ENCODE measurements around the gene PUS1.

Gene PUS1

GRCh38 chr12:131897875-131898274, 31.2 kb upstream of the PUS1 start:
- Histone ChIP-seq H3K4me3 (ENCODE audit: severe bottlenecking) (no peak overlapping the region), H3K27ac (ENCODE audit: poor library complexity, severe bottlenecking) (no peak overlapping the region), H3K4me1 (ENCODE audit: insufficient read depth, poor library complexity, severe bottlenecking) (peaks cover 21% of the 10 kb centered on the region), H3K9me3 (ENCODE audit: severe bottlenecking) (no peaks in the 10 kb centered on the region), H3K27me3 (ENCODE audit: insufficient read depth, poor library complexity, severe bottlenecking) (no peaks in the 10 kb centered on the region), H3K36me3 (ENCODE audit: low read depth) (peaks cover 8% of the 10 kb centered on the region; the same call in 1 of the 2 replicates)
- no peak for DNase-seq (ENCODE audit: low spot score)
- ATAC-seq (ENCODE audit: low read depth) = no peak
- no peak for TF ChIP-seq CTCF (IDR thresholded peaks at IDR 0.05; ENCODE audit: poor library complexity, severe bottlenecking)

GRCh38 chr12:131900397-131900796, 28.7 kb upstream of the PUS1 start:
- ATAC-seq (ENCODE audit: low read depth) = peak; percentile 7; the same call in 1 of the 3 replicates
- H3K36me3 ChIP-seq (ENCODE audit: low read depth) = peaks cover 8% of the 10 kb centered on the region; the same call in 1 of the 2 replicates
- TF ChIP-seq CTCF (IDR thresholded peaks at IDR 0.05; ENCODE audit: poor library complexity, severe bottlenecking) = no peak

GRCh38 chr12:131901431-131902331, 27.4 kb upstream of the PUS1 start:
- peaks cover 19% of the 10 kb centered on the region for H3K4me1 ChIP-seq (ENCODE audit: insufficient read depth, poor library complexity, severe bottlenecking)
- peak; percentile 74 for DNase-seq (ENCODE audit: low spot score)
- peak overlapping the region; percentile 2 for H3K27ac ChIP-seq (ENCODE audit: poor library complexity, severe bottlenecking)
- H3K27me3 ChIP-seq (ENCODE audit: insufficient read depth, poor library complexity, severe bottlenecking) = no peaks in the 10 kb centered on the region
- peaks cover 8% of the 10 kb centered on the region; the same call in 1 of the 2 replicates for H3K36me3 ChIP-seq (ENCODE audit: low read depth)
- H3K4me3 ChIP-seq (ENCODE audit: severe bottlenecking) = no peak overlapping the region
- H3K9me3 ChIP-seq (ENCODE audit: severe bottlenecking) = no peaks in the 10 kb centered on the region
- TF ChIP-seq CTCF (IDR thresholded peaks at IDR 0.05; ENCODE audit: poor library complexity, severe bottlenecking) = no peak
- peak; percentile 72 for ATAC-seq (ENCODE audit: low read depth)

More at GRCh38 chr12:131900397-131900796, 28.7 kb upstream of the PUS1 start:
- Histone ChIP-seq H3K27me3 (ENCODE audit: insufficient read depth, poor library complexity, severe bottlenecking) (no peaks in the 10 kb centered on the region), H3K4me3 (ENCODE audit: severe bottlenecking) (no peak overlapping the region), H3K4me1 (ENCODE audit: insufficient read depth, poor library complexity, severe bottlenecking) (peaks cover 19% of the 10 kb centered on the region), H3K9me3 (ENCODE audit: severe bottlenecking) (no peaks in the 10 kb centered on the region), H3K27ac (ENCODE audit: poor library complexity, severe bottlenecking) (peak overlapping the region; percentile 8)
- no peak for DNase-seq (ENCODE audit: low spot score)

- peaks cover under 1% of the 10 kb centered on the region; the same call in 1 of the 2 replicates for H3K36me3 ChIP-seq (ENCODE audit: low read depth)
- H3K4me3 ChIP-seq (ENCODE audit: severe bottlenecking) = no peak overlapping the region
- ATAC-seq (ENCODE audit: low read depth) (no peak), DNase-seq (ENCODE audit: low spot score) (no peak)
- peak overlapping the region; percentile 2 for H3K27ac ChIP-seq (ENCODE audit: poor library complexity, severe bottlenecking)
- TF ChIP-seq CTCF (IDR thresholded peaks at IDR 0.05; ENCODE audit: poor library complexity, severe bottlenecking) = no peak
- H3K4me1 ChIP-seq (ENCODE audit: insufficient read depth, poor library complexity, severe bottlenecking) = peaks cover 19% of the 10 kb centered on the region
- H3K9me3 ChIP-seq (ENCODE audit: severe bottlenecking) = no peaks in the 10 kb centered on the region
- H3K27me3 ChIP-seq (ENCODE audit: insufficient read depth, poor library complexity, severe bottlenecking) = no peaks in the 10 kb centered on the region
Observed at GRCh38 chr12:131902332-131903241, 26.5 kb upstream of the PUS1 start.

Data from RWPE2 (cell line).